T-cell (primary cell): ENCODE data around the gene THADA. TPM values are rescaled to one million over a fixed set of nuclear protein-coding genes. Genes with fewer than 3 reads are reported as not detected.

Experiments used
- ATAC-seq, 4 experiments: fragments of 200-7000 bp in 3 of 4; fragments of 150-1000 bp in 1 of 4; cut with Tn5 transposase; replicated peaks in 1 of 4; 1 replicate in 3 of 4; 2 replicates in 1 of 4; pipeline ENCODE4 v1.10.0; 2021; ENCODE audit warnings: moderate library complexity in 3 of 4, mild to moderate bottlenecking in 2 of 4, moderate number of reproducible peaks in 1 of 4
- CTCF ChIA-PET, 2 donors: fragments of 300-600 bp; sonication (Branson Sonifier 250); formaldehyde crosslinking; loops; one replicate each; lab custom pipeline; 2022; ENCODE audit warnings: antibody characterized with exemption in 2 of 2; lab: Charles Lee
- POLR2A ChIA-PET, 2 donors: fragments of 300-600 bp; sonication (Branson Sonifier 250); formaldehyde crosslinking; loops; one replicate each; lab custom pipeline; 2022; ENCODE audit warnings: antibody characterized with exemption in 2 of 2; lab: Charles Lee
- DNase-seq, 35 experiments: peaks; one replicate each; pipeline versions ENCODE4 v3.0.0 to v3.0.0-alpha.2; 2013 to 2023
- H3K27ac ChIP-seq: one replicate; pipeline ENCODE4 v1.5.1; 2013; ENCODE audit warnings: low read length
- H3K27me3 ChIP-seq, 2 experiments: replicated peaks in 1 of 2; 1 replicate in 1 of 2; 2 replicates in 1 of 2; pipeline versions ENCODE4 v1.6.1 to v1.7.0; 2013; ENCODE audit warnings: low read length in 1 of 2, mixed read lengths in 1 of 2; ENCODE audit not compliant: control insufficient read depth in 2 of 2, insufficient read depth in 2 of 2; ENCODE audit errors: extremely low read depth in 1 of 2
- H3K36me3 ChIP-seq, 2 donors: 1 replicate in 1 of 2; 2 replicates in 1 of 2; pipeline versions ENCODE4 v1.6.1 to v1.7.0; 2013; ENCODE audit warnings: low read length in 1 of 2; ENCODE audit not compliant: control insufficient read depth in 2 of 2, insufficient read depth in 1 of 2; ENCODE audit errors: extremely low read depth in 1 of 2
- H3K4me1 ChIP-seq, 2 experiments: 1 replicate in 1 of 2; 2 replicates in 1 of 2; pipeline versions ENCODE4 v1.6.1 to v1.7.0; 2013; ENCODE audit warnings: low read length in 2 of 2, mixed read lengths in 1 of 2; ENCODE audit not compliant: insufficient read depth in 2 of 2, control insufficient read depth in 1 of 2; ENCODE audit errors: extremely low read depth in 1 of 2
- H3K4me3 ChIP-seq, 2 donors: 1 replicate in 1 of 2; 2 replicates in 1 of 2; pipeline versions ENCODE4 v1.5.1 to v1.7.0; 2013; ENCODE audit warnings: mild to moderate bottlenecking in 2 of 2, low read length in 1 of 2, moderate library complexity in 1 of 2; ENCODE audit not compliant: control insufficient read depth in 1 of 2; ENCODE audit errors: extremely low read depth in 1 of 2
- H3K9me3 ChIP-seq: 2 replicates; pipeline ENCODE4 v1.7.0; 2013
- H3K27ac Mint-ChIP-seq, 2 donors: one replicate each; pipeline ENCODE4 v1.8.0; 2020 to 2021; ENCODE audit warnings: mild to moderate bottlenecking in 2 of 2, mixed read lengths in 2 of 2
- H3K27me3 Mint-ChIP-seq, 2 donors: one replicate each; pipeline ENCODE4 v1.8.0; 2021 to 2022; ENCODE audit warnings: mixed read lengths in 2 of 2
- H3K36me3 Mint-ChIP-seq: one replicate; pipeline ENCODE4 v1.8.0; 2021; ENCODE audit warnings: mixed read lengths
- H3K4me1 Mint-ChIP-seq, 3 donors: one replicate each; pipeline ENCODE4 v1.8.0; 2020 to 2022; ENCODE audit warnings: mixed read lengths in 3 of 3, mild to moderate bottlenecking in 1 of 3
- H3K4me3 Mint-ChIP-seq, 3 donors: one replicate each; pipeline ENCODE4 v1.8.0; 2020 to 2022; ENCODE audit warnings: mild to moderate bottlenecking in 3 of 3, mixed read lengths in 3 of 3, moderate library complexity in 3 of 3
- H3K9me3 Mint-ChIP-seq, 3 donors: one replicate each; pipeline ENCODE4 v1.8.0; 2020 to 2022; ENCODE audit warnings: mixed read lengths in 3 of 3
- WGBS: methylation state at CpG from one replicate; pipeline ENCODE4 v1.1.5; 2013; ENCODE audit warnings: missing lambda C conversion rate; ENCODE audit not compliant: insufficient coverage; 5-methylcytosine and 5-hydroxymethylcytosine counted together
- total RNA-seq, 35 experiments: library from RNA in 6 of 35; stranded (reverse) in 6 of 35; fragments of 120-200 nt in 1 of 35; gene quantifications; one replicate each; pipeline versions ENCODE4 v1.2.1 to v1.2.4 and lab custom pipeline; 2013 to 2026

THADA gene
- total RNA-seq, 5 donors from 2014 or later (not counting 1 experiment from before 2014, with no cell fraction given): 36.4 to 50.5 (median 40.6) TPM

- peaks cover 0 to 5% (median 0%) of the 10 kb centered on the region in 3 donors for H3K4me1 Mint-ChIP-seq
- WGBS: 96% methylated on average over 4 of the region's 7 CpGs
- ChIA-PET CTCF (interaction anchor here in 1 of 2 donors (0.8 kb wide), 1 partner anchor 40 kb away, joined by 3 read pairs; no protein-coding TSS in a partner anchor), POLR2A (no interaction called here)
- Histone ChIP-seq H3K27me3 (no peaks in the 10 kb centered on the region), H3K4me3 (no peak overlapping the region), H3K27ac (no peak overlapping the region), H3K4me1 (no peaks in the 10 kb centered on the region), H3K9me3 (no peaks in the 10 kb centered on the region), H3K36me3 (peaks cover 4 to 49% of the 10 kb centered on the region in 2 donors)
- H3K4me3 Mint-ChIP-seq: no peak overlapping the region
- H3K9me3 Mint-ChIP-seq: no peaks in the 10 kb centered on the region
- no peak for DNase-seq
- no peaks in the 10 kb centered on the region for H3K27me3 Mint-ChIP-seq
- H3K36me3 Mint-ChIP-seq: peaks cover 44% of the 10 kb centered on the region
- H3K27ac Mint-ChIP-seq: no peak overlapping the region
- ATAC-seq: no peak
These were observed 328.5 kb downstream of the THADA start for GRCh38 chr2:43267381-43267780.

- Histone ChIP-seq H3K27ac (no peak overlapping the region), H3K4me1 (no peaks in the 10 kb centered on the region), H3K4me3 (no peak overlapping the region), H3K36me3 (peaks cover 4 to 45% of the 10 kb centered on the region in 2 donors), H3K9me3 (no peaks in the 10 kb centered on the region), H3K27me3 (no peaks in the 10 kb centered on the region)
- Mint-ChIP-seq H3K27ac (no peak overlapping the region), H3K4me1 (peaks cover 0 to 5% (median 0%) of the 10 kb centered on the region in 3 donors), H3K4me3 (no peak overlapping the region), H3K9me3 (no peaks in the 10 kb centered on the region), H3K36me3 (peaks cover 43% of the 10 kb centered on the region), H3K27me3 (no peaks in the 10 kb centered on the region)
- no peak for DNase-seq
- ChIA-PET CTCF (interaction anchor here in 1 of 2 donors (0.8 kb wide), 1 partner anchor 39 kb away, joined by 3 read pairs; no protein-coding TSS in a partner anchor), POLR2A (no interaction called here)
- WGBS: 92% methylated on average over 2 of the region's 4 CpGs
- ATAC-seq: no peak
These were observed 329.1 kb downstream of the THADA start for GRCh38 chr2:43266711-43267111.

GRCh38 chr2:43265421-43265820 lies 330.4 kb downstream of the THADA start:
- 89% methylated on average over 7 of the region's 9 CpGs for WGBS
- no peak overlapping the region for H3K4me3 ChIP-seq
- Mint-ChIP-seq H3K4me1 (peaks cover 0 to 3% (median 0%) of the 10 kb centered on the region in 3 donors), H3K4me3 (no peak overlapping the region), H3K27me3 (no peaks in the 10 kb centered on the region), H3K27ac (peak overlapping the region in 1 of 2 donors; percentile 11), H3K9me3 (no peaks in the 10 kb centered on the region), H3K36me3 (peaks cover 37% of the 10 kb centered on the region)
- ChIA-PET CTCF (interaction anchor here in 1 of 2 donors (0.6 kb wide), 1 partner anchor 319 kb away, joined by 3 read pairs; no protein-coding TSS in a partner anchor), POLR2A (interaction anchor here in 1 of 2 donors (0.6 kb wide), 1 partner anchor 300 kb away, joined by 3 read pairs; no protein-coding TSS in a partner anchor)
- H3K9me3 ChIP-seq: no peaks in the 10 kb centered on the region
- no peaks in the 10 kb centered on the region for H3K4me1 ChIP-seq
- H3K27ac ChIP-seq: no peak overlapping the region
- DNase-seq: no peak
- peaks cover 4 to 37% of the 10 kb centered on the region in 2 donors for H3K36me3 ChIP-seq
- ATAC-seq: no peak
- no peaks in the 10 kb centered on the region for H3K27me3 ChIP-seq

- Histone ChIP-seq H3K4me3 (no peak overlapping the region), H3K27ac (no peak overlapping the region), H3K36me3 (peaks cover 4 to 33% of the 10 kb centered on the region in 2 donors), H3K9me3 (no peaks in the 10 kb centered on the region), H3K4me1 (no peaks in the 10 kb centered on the region), H3K27me3 (no peaks in the 10 kb centered on the region)
- H3K36me3 Mint-ChIP-seq: peaks cover 36% of the 10 kb centered on the region
- no peak overlapping the region for H3K27ac Mint-ChIP-seq
- DNase-seq: no peak
- ATAC-seq: no peak
- ChIA-PET CTCF (interaction anchor here in 1 of 2 donors (0.6 kb wide), 1 partner anchor 319 kb away, joined by 3 read pairs; no protein-coding TSS in a partner anchor), POLR2A (interaction anchor here in 1 of 2 donors (0.6 kb wide), 1 partner anchor 300 kb away, joined by 3 read pairs; no protein-coding TSS in a partner anchor)
- no peak overlapping the region for H3K4me3 Mint-ChIP-seq
- no peaks in the 10 kb centered on the region for H3K27me3 Mint-ChIP-seq
- no peaks in the 10 kb centered on the region for H3K9me3 Mint-ChIP-seq
- WGBS: 100% methylated on average over 2 of the region's 5 CpGs
- H3K4me1 Mint-ChIP-seq: no peaks in the 10 kb centered on the region
These were observed 330.8 kb downstream of the THADA start for GRCh38 chr2:43265001-43265400.

GRCh38 chr2:43262951-43263350 lies 332.9 kb downstream of the THADA start:
- Histone ChIP-seq H3K9me3 (no peaks in the 10 kb centered on the region), H3K27me3 (no peaks in the 10 kb centered on the region), H3K27ac (no peak overlapping the region), H3K4me1 (no peaks in the 10 kb centered on the region), H3K36me3 (peaks cover 4 to 21% of the 10 kb centered on the region in 2 donors), H3K4me3 (no peak overlapping the region)
- Mint-ChIP-seq H3K4me1 (no peaks in the 10 kb centered on the region), H3K27ac (no peak overlapping the region), H3K9me3 (no peaks in the 10 kb centered on the region), H3K36me3 (peaks cover 23% of the 10 kb centered on the region), H3K27me3 (no peaks in the 10 kb centered on the region), H3K4me3 (no peak overlapping the region)
- 100% methylated on average over 4 of the region's 6 CpGs for WGBS
- ATAC-seq (no peak), DNase-seq (no peak)
- POLR2A ChIA-PET: no interaction called here
- CTCF ChIA-PET: no interaction called here

- H3K4me1 ChIP-seq: no peaks in the 10 kb centered on the region
- no peak for DNase-seq
- no peak for ATAC-seq
- no peak overlapping the region for H3K27ac Mint-ChIP-seq
- POLR2A ChIA-PET: no interaction called here
- H3K36me3 Mint-ChIP-seq: peaks cover 28% of the 10 kb centered on the region
- H3K27me3 ChIP-seq: no peaks in the 10 kb centered on the region
- H3K4me3 ChIP-seq: no peak overlapping the region
- H3K4me3 Mint-ChIP-seq: no peak overlapping the region
- H3K4me1 Mint-ChIP-seq: no peaks in the 10 kb centered on the region
- peaks cover 4 to 26% of the 10 kb centered on the region in 2 donors for H3K36me3 ChIP-seq
- no peaks in the 10 kb centered on the region for H3K27me3 Mint-ChIP-seq
- H3K9me3 ChIP-seq: no peaks in the 10 kb centered on the region
- CTCF ChIA-PET: no interaction called here
- H3K27ac ChIP-seq: no peak overlapping the region
- WGBS: no CpG with 5 or more reads among the region's 1 CpG
- H3K9me3 Mint-ChIP-seq: no peaks in the 10 kb centered on the region
These were observed 333.6 kb downstream of the THADA start for GRCh38 chr2:43262239-43262638.
